Epithelial cell of esophagus (primary cell): ENCODE results near the gene PNMA8A.
A peak's percentile ranks its signal among the peaks of the same experiment; 100 is the strongest.

Experiments used
- DNase-seq: peaks from one replicate; pipeline ENCODE4 v3.0.0; 2010; ENCODE audit warnings: low read depth
- H3K4me3 ChIP-seq: 2 replicates; pipeline ENCODE4 v1.5.1; 2011; ENCODE audit warnings: mild to moderate bottlenecking, low read length, control low read depth
- CTCF ChIP-seq: IDR thresholded peaks from 2 replicates; pipeline ENCODE4 v1.5.1; 2011; ENCODE audit warnings: low read depth, mild to moderate bottlenecking, low read length, control low read depth, inconsistent platforms; ENCODE audit not compliant: insufficient read depth; ENCODE audit errors: missing control alignments

The PNMA8A gene

GRCh38 chr19:46453661-46454060, 17.7 kb downstream of the PNMA8A start:
- no peak for TF ChIP-seq CTCF
- peak; percentile 94 for DNase-seq
- H3K4me3 ChIP-seq, result no peak overlapping the region

- no peak for TF ChIP-seq CTCF
- no peak overlapping the region for H3K4me3 ChIP-seq
- no peak for DNase-seq
Measured at GRCh38 chr19:46452186-46452585, 19.2 kb downstream of the PNMA8A start.

- DNase-seq, result peak; percentile 81
- no peak overlapping the region for H3K4me3 ChIP-seq
- no peak for TF ChIP-seq CTCF
Measured at GRCh38 chr19:46451352-46451751, 20.0 kb downstream of the PNMA8A start.

GRCh38 chr19:46450737-46451136, 20.6 kb downstream of the PNMA8A start:
- DNase-seq, result no peak
- no peak overlapping the region for H3K4me3 ChIP-seq
- TF ChIP-seq CTCF, result no peak

- H3K4me3 ChIP-seq, result no peak overlapping the region
- DNase-seq, result no peak
- TF ChIP-seq CTCF, result no peak
Measured at GRCh38 chr19:46449228-46449627, 22.1 kb downstream of the PNMA8A start.

GRCh38 chr19:46448601-46449000, 22.8 kb downstream of the PNMA8A start:
- no peak for TF ChIP-seq CTCF
- DNase-seq, result no peak
- no peak overlapping the region for H3K4me3 ChIP-seq

GRCh38 chr19:46447824-46448223, 23.5 kb downstream of the PNMA8A start:
- no peak for TF ChIP-seq CTCF
- DNase-seq, result no peak
- no peak overlapping the region for H3K4me3 ChIP-seq
